Neural progenitor cell (in vitro differentiated cells): ENCODE measurements around the gene SHROOM3.

Source experiments
- EZH2 ChIP-seq: fragments of 200-600 bp; sonication (generic); IDR thresholded peaks from 2 replicates; pipeline ENCODE4 v1.6.1; 2017; ENCODE audit warnings: antibody characterized with exemption, mild to moderate bottlenecking, moderate library complexity
- TF ChIP-seq, protein P1 (sequence below): fragments of 200-600 bp; sonication (generic); IDR thresholded peaks from 2 replicates; pipeline ENCODE4 v1.5.1; 2017; ENCODE audit warnings: antibody characterized with exemption, mild to moderate bottlenecking

DNA sequence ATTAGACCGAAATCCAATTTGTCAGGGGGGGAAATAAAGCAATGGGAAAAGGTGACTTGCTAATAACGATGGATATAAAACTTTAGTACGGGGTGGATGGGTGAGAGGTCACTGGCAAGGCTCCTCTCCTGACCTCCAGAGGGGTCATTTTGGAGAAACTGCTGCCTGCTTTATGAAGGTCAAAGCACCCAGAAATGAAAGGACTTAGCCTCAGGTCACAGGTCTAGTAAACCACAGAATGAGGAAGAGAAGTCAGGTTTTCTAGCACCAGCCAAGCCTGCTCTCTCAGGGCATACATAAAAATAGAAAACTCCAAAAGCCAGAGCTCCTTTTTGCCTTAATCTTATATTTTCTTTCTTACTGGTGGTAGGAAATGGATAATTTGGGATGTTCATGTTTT is 134.2 kb downstream of the SHROOM3 start:
- TF ChIP-seq, protein P1, sequence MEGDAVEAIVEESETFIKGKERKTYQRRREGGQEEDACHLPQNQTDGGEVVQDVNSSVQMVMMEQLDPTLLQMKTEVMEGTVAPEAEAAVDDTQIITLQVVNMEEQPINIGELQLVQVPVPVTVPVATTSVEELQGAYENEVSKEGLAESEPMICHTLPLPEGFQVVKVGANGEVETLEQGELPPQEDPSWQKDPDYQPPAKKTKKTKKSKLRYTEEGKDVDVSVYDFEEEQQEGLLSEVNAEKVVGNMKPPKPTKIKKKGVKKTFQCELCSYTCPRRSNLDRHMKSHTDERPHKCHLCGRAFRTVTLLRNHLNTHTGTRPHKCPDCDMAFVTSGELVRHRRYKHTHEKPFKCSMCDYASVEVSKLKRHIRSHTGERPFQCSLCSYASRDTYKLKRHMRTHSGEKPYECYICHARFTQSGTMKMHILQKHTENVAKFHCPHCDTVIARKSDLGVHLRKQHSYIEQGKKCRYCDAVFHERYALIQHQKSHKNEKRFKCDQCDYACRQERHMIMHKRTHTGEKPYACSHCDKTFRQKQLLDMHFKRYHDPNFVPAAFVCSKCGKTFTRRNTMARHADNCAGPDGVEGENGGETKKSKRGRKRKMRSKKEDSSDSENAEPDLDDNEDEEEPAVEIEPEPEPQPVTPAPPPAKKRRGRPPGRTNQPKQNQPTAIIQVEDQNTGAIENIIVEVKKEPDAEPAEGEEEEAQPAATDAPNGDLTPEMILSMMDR = no peak
- no peak for TF ChIP-seq EZH2
